Activated CD4-positive, alpha-beta memory T cell treated with anti-CD3 and anti-CD28 coated beads, Interleukin-2, amount 10 ng/mL, durations not matched to agents 7 days and 5 days (primary cell): ENCODE data around the gene ADIRF. TPM values are rescaled to one million over a fixed set of nuclear protein-coding genes. Genes with fewer than 3 reads are reported as not detected.
"Not testable (repeated sequence)": the region's sequence is repeated elsewhere in the genome, so short reads cannot be mapped to it uniquely, and the experiment has no call there.

Source experiments
- CTCF ChIA-PET: fragments of 350-600 bp; sonication (Branson Sonifier 250); formaldehyde crosslinking; loops from one replicate; lab custom pipeline; 2021; ENCODE audit warnings: antibody characterized with exemption, inconsistent platforms; lab: Charles Lee
- POLR2A ChIA-PET: fragments of 350-600 bp; sonication (Branson Sonifier 250); formaldehyde crosslinking; loops from one replicate; lab custom pipeline; 2021; ENCODE audit warnings: antibody characterized with exemption; lab: Charles Lee
- DNase-seq: peaks from one replicate; pipeline ENCODE4 v3.0.0-alpha.2; 2020
- H3K27ac Mint-ChIP-seq: one replicate; pipeline ENCODE4 v1.8.0; 2021; ENCODE audit warnings: mild to moderate bottlenecking, mixed read lengths
- H3K27me3 Mint-ChIP-seq: one replicate; pipeline ENCODE4 v1.8.0; 2021; ENCODE audit warnings: mixed read lengths
- H3K36me3 Mint-ChIP-seq: one replicate; pipeline ENCODE4 v1.8.0; 2021; ENCODE audit warnings: low read depth, mixed read lengths
- H3K4me1 Mint-ChIP-seq: one replicate; pipeline ENCODE4 v1.8.0; 2021; ENCODE audit warnings: mixed read lengths
- H3K4me3 Mint-ChIP-seq: one replicate; pipeline ENCODE4 v1.8.0; 2021; ENCODE audit warnings: mild to moderate bottlenecking, mixed read lengths
- H3K9me3 Mint-ChIP-seq: one replicate; pipeline ENCODE4 v1.8.0; 2021; ENCODE audit warnings: mixed read lengths
- total RNA-seq, 2 experiments: library from RNA; stranded (reverse); gene quantifications; one replicate each; pipeline ENCODE4 v1.2.3, GENCODE V29; 2021

Gene ADIRF
- not detected for total RNA-seq

DNA sequence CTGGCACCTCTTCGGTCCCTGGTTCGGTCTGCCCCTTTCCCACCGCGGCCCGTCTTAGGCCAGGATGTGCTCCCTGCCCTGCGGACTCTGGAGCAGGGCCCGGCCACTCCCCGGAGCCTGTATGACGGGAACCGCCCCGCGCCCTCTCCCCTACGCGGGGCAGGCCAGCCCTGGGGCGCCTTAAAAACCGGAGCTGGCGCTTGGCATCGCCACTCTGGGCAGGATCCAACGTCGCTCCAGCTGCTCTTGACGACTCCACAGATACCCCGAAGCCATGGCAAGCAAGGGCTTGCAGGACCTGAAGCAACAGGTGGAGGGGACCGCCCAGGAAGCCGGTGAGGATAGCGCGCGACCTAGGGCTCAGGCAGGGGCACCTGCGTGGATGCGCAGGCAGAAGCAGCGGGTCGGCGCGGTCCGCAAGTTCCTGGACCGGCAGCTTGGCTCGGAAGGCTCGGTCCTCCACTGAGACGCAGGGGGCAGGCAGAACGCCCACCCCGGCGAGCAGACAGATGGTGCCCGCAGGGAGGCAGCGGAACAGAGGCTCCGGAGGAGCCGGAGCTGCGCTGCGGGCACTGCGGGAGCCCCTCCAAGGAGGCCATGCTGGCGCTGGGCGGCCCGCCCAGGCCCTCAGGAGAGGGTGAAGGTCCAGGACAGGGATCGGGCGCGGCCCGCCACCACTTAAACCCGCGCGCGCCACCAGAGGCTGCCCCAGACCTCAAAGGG, at the start of gene ADIRF:
Gene ADIRF, plus strand, starts transcription at position 212 of the 723 bp plus-strand sequence. Its CDS starts 63 bp downstream, at position 275.
- DNase-seq, result no peak
- Mint-ChIP-seq H3K27me3 (peaks cover 28% of the 10 kb centered on the region), H3K36me3 (no peaks in the 10 kb centered on the region), H3K27ac (no peak within 1 kb of the TSS), H3K4me1 (peaks cover 44% of the 10 kb centered on the region), H3K9me3 (no peaks in the 10 kb centered on the region), H3K4me3 (peak within 1 kb of the TSS; percentile 24)
- POLR2A ChIA-PET, result interaction anchor here (1.0 to 1.5 kb wide), 4 partner anchors 8 to 126 kb away, joined by 3 to 7 read pairs (median 4); partner anchors contain the start of genes GLUD1 and SHLD2
- CTCF ChIA-PET, result interaction anchor here (0.9 to 2.6 kb wide), 2 partner anchors 8 to 29 kb away, joined by 3 to 12 read pairs; no protein-coding TSS in a partner anchor

DNA sequence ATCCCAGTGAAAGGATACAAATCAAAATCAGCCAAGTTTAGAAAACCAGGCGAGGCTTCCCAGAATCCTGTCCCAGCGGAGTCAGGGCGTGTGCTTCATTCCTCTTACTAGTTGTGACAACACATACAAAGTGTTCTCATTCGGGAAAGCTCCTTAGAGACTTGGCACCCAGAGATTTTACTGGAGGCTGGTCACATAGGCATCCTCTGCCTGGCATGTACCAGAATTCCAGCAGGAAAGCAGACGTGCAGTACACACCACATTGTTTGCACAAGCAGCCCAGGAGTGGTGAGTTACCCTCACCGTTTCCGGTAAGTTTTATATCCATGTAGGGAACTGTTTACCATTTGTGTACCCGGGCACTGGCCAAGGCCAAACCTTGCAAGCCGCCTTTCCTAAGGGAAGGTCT, 45.7 kb upstream of the ADIRF start:
- ChIA-PET POLR2A (no interaction called here), CTCF (no interaction called here)
- Mint-ChIP-seq H3K4me1 (no peaks in the 10 kb centered on the region), H3K36me3 (peaks cover 23% of the 10 kb centered on the region), H3K27me3 (no peaks in the 10 kb centered on the region), H3K4me3 (no peak overlapping the region), H3K9me3 (no peaks in the 10 kb centered on the region), H3K27ac (no peak overlapping the region)
- DNase-seq, result no peak

DNA sequence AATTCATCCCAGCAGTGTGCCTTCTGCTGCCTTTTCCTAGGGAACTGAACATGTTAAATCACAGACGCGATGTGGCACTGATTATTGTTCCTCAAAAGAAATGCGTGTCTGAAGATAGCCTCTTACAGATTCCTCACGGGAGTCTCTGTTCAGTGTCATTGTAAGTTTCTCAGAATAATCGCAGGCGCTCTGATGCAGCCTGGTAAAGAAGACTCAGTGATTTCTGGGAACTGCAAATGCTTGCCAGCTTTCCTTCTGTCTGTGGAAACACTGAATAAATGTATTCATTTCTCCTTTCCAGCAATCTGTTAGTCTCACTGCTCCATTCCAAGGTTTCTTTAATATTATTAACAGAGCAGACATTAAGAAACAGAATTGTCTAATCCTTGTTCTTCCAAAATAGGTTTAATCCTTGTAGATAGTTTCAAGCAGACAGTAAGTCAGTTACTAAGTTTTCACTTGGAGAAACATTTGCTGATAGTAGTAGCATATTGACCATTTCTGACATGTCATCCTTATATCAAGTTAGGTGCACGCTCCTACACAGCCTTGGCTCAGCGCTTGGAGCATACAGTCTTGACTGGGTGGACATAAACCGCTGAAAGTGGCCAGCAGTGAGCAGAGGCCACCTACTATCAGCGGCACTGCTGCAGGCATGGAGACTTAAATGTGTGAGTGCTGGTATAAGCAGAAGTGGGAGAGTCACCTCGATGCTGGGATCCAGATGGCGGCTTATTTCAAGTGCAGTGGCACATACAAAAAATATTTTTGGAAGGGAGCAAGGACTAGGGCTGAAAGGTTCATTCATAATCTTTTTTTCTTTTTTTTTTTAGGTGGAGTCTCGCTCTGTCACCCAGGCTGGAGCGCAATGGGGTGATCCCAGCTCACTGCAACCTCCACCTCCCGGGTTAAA, 38.6 kb upstream of the ADIRF start:
- no peaks in the 10 kb centered on the region for H3K4me1 Mint-ChIP-seq
- H3K27ac Mint-ChIP-seq, result no peak overlapping the region
- CTCF ChIA-PET, result interaction anchor here (1.4 kb wide), 1 partner anchor 9 kb away, joined by 3 read pairs; no protein-coding TSS in a partner anchor
- peaks cover 2% of the 10 kb centered on the region for H3K36me3 Mint-ChIP-seq
- no peaks in the 10 kb centered on the region for H3K9me3 Mint-ChIP-seq
- no peak for DNase-seq
- H3K27me3 Mint-ChIP-seq, result no peaks in the 10 kb centered on the region
- H3K4me3 Mint-ChIP-seq, result no peak overlapping the region
- POLR2A ChIA-PET, result no interaction called here

DNA sequence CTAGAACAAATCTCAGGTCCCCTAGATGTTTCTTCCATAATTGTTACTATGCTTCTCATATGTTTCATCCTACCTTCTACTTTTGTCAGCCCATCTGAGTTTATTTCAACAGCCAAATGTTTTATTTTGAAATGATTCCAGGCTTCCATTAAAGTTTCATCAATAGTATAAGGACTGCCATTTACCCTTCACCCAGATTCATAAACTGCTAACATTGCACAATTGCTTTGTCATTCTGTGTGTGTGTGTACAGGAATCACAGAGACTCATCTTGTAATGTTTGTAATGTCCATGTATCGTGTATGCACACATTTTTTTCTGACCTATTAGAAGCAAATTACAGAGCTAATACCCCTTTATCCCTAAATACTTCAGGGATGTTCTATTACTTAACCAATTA, 36.4 kb upstream of the ADIRF start:
- ChIA-PET POLR2A (no interaction called here), CTCF (no interaction called here)
- DNase-seq, result no peak
- no peaks in the 10 kb centered on the region for H3K4me1 Mint-ChIP-seq
- no peak overlapping the region for H3K27ac Mint-ChIP-seq
- no peak overlapping the region for H3K4me3 Mint-ChIP-seq
- H3K27me3 Mint-ChIP-seq, result no peaks in the 10 kb centered on the region
- H3K36me3 Mint-ChIP-seq, result peaks cover 2% of the 10 kb centered on the region
- H3K9me3 Mint-ChIP-seq, result no peaks in the 10 kb centered on the region

DNA sequence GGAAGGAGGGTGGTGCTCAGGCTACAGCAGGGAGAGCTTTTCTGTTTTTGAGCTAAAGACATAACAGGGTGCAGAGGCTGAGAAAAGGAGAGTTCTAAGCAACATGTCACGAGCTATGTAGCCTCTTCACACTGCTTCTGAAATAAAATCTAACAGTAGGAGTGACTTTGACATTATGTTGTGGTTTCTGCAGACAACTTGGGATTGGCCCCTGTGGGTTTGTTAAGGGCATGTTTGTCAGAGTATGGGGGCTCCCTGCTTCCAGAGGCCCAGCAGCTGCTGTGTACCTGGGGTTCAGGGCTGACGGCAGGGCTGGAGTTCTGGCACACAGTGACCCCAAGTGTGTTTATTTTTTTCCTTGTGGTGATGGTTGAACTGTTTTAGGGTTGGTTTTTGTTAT, 35.6 kb upstream of the ADIRF start:
- no peak overlapping the region for H3K27ac Mint-ChIP-seq
- H3K27me3 Mint-ChIP-seq, result no peaks in the 10 kb centered on the region
- ChIA-PET POLR2A (no interaction called here), CTCF (no interaction called here)
- no peak overlapping the region for H3K4me3 Mint-ChIP-seq
- H3K9me3 Mint-ChIP-seq, result no peaks in the 10 kb centered on the region
- no peak for DNase-seq
- no peaks in the 10 kb centered on the region for H3K4me1 Mint-ChIP-seq
- peaks cover 2% of the 10 kb centered on the region for H3K36me3 Mint-ChIP-seq

DNA sequence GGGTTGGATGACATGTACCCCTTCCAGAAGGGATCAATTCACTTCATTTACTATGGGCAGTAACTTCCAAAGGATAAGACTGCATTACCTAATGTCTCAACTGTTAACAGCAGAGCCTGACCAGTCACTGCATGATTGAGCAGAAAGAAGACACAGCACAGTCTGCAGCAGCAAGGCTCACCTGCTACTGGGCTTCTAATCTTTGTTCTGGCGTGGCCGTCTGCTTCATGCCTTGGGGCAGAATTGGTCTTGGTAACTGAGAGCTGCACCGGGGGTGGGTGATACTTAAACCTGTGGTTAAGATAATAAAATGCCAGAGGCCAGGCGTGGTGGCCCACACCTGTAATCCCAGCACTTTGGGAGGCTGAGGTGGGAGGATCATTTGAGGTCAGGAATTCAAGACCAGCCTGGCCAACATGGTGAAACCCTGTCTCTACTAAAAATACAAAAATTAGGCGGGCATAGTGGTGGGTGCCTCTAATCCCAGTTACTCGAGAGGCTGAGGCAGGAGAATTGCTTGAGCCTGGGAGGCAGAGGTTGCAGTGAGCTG, 34.0 kb upstream of the ADIRF start:
- H3K27me3 Mint-ChIP-seq, H3K4me3 Mint-ChIP-seq, H3K4me1 Mint-ChIP-seq, DNase-seq, H3K36me3 Mint-ChIP-seq, H3K9me3 Mint-ChIP-seq, H3K27ac Mint-ChIP-seq, POLR2A ChIA-PET: not testable (repeated sequence)
- CTCF ChIA-PET, result interaction anchor here (0.7 kb wide), 1 partner anchor 30 kb away, joined by 3 read pairs; no protein-coding TSS in a partner anchor

DNA sequence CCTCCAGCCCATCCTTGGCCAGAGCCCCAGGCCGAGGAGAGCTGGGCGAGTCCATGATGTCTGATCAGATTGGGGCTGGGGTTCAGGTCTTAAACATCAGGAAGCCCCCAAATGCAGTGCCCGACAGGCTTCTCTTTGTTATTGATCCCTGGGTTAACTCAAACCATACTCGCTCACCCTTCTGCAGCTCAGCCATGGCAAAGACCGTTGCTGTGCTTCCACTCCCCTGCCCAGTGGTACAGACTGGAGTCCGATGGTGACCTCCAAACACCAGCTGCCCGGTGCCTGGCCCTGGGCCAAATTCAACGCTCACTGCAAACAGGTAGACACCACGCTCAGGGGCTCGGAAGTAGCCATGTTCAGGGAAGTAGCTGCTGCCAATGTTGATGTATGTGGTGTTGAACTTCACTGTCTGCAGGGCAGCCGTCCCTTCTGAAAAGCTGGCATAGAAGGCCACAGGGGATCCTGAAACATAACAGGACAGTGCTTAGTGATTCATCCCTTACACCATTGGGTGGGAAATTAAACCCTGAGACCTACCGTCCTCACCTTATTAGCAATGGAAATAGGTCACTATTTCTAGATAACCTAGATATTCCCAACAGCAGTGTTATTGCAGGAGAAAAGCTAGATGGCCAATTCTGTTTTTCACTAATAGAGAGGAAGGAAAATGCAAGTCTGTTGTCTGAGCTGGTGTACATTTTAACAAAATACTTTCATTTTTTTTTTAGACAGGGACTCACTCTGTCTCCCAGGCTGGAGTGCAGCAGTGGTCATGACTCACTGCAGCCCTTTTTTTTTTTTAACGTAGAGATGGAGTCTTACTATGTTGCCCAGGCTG, 31.4 kb upstream of the ADIRF start:
- ChIA-PET POLR2A (interaction anchor here (1.8 to 2.4 kb wide), 2 partner anchors 29 to 156 kb away, joined by 6 to 8 read pairs; no protein-coding TSS in a partner anchor), CTCF (interaction anchor here (0.9 to 3.3 kb wide), 4 partner anchors 13 to 184 kb away, joined by 3 to 10 read pairs (median 4); no protein-coding TSS in a partner anchor)

DNA sequence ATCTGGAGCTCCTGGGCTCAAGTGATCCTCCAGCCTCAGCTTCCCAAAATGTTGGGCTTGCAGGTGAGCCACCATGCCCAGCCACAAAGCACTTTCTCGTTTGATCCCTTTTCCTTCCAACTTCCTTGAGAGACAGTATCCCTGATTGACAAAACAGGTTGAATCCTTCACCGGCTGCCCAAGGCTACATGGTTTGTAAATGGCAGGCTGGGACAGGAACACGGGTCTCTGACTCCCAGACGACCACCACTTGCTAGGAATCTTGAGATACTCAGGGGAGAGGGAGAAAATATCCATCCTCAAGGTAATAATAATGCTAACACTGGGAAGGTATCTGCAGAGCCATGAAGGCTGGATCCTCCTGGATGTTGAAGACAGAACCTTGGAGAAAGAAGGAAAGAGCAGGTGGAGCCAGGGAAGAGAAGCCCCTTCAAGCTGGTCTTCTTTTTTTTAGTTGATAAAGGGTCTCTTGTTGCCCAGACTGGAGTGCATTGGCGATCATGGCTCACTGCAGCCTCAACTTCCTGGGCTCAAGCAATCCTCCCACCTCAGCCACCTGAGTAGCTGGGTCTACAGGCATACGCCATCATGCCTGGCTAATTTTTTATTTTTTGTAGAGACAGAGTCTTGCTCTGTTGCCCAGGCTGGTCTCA, 30.7 kb upstream of the ADIRF start:
- CTCF ChIA-PET, result interaction anchor here (0.9 to 3.3 kb wide), 6 partner anchors 11 to 184 kb away, joined by 3 to 10 read pairs (median 6); no protein-coding TSS in a partner anchor
- H3K4me1 Mint-ChIP-seq, result peaks cover 13% of the 10 kb centered on the region
- no peaks in the 10 kb centered on the region for H3K27me3 Mint-ChIP-seq
- H3K27ac Mint-ChIP-seq, result no peak overlapping the region
- H3K4me3 Mint-ChIP-seq, result no peak overlapping the region
- no peaks in the 10 kb centered on the region for H3K9me3 Mint-ChIP-seq
- no peaks in the 10 kb centered on the region for H3K36me3 Mint-ChIP-seq
- POLR2A ChIA-PET, result interaction anchor here (1.1 to 2.4 kb wide), 3 partner anchors 29 to 159 kb away, joined by 3 to 8 read pairs (median 6); no protein-coding TSS in a partner anchor
- no peak for DNase-seq

More for the DNA sequence above, 31.4 kb upstream of the ADIRF start:
- Mint-ChIP-seq H3K4me3 (no peak overlapping the region), H3K36me3 (no peaks in the 10 kb centered on the region), H3K9me3 (no peaks in the 10 kb centered on the region), H3K27me3 (no peaks in the 10 kb centered on the region), H3K27ac (no peak overlapping the region), H3K4me1 (peaks cover 13% of the 10 kb centered on the region)
- peak; percentile 13 for DNase-seq

DNA sequence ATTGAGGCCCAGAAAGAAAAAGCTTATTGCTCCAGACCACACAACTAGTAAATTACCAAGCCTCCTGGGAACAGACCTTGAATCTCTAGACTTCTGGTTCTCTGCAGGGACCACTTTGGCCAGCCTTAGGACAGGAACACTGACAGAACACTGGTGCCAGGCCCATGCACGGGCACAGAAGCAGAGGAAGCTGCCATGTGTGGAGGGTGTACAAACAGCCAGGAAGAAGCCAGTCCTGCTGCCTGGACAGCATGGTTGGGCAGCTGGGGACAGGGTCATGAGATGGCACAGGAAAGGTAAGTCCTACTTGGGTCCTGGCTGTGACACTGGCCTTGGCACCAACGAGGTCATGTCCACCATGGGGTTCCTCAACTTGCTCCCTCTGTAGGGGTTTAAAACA, 30.0 kb upstream of the ADIRF start:
- H3K27ac Mint-ChIP-seq, result no peak overlapping the region
- CTCF ChIA-PET, result interaction anchor here (0.8 to 3.3 kb wide), 10 partner anchors 9 to 688 kb away, joined by 3 to 10 read pairs (median 5); no protein-coding TSS in a partner anchor
- POLR2A ChIA-PET, result interaction anchor here (1.1 to 2.4 kb wide), 3 partner anchors 28 to 158 kb away, joined by 3 to 8 read pairs (median 6); no protein-coding TSS in a partner anchor

DNA sequence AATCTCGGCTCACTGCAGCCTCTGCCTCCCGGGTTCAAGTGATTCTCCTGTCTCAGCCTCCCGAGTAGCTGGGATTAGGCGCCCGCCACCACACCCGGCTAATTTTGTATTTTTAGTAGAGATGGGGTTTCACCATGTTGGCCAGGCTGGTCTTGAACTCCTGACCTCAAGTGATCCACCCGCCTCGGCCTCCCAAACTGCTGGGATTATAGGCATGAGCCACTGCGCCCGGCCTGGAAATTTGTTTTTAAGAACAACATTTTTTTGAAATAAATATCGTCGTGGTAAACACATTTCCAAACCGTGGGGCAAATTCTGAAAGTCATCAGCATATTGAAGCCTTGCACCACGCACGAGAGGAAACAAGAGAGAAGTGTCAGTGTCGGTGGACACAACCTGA, 28.2 kb upstream of the ADIRF start:
- H3K27me3 Mint-ChIP-seq, H3K36me3 Mint-ChIP-seq, H3K9me3 Mint-ChIP-seq, H3K4me3 Mint-ChIP-seq, H3K27ac Mint-ChIP-seq, DNase-seq: not testable (repeated sequence)
- H3K4me1 Mint-ChIP-seq, result peaks cover 20% of the 10 kb centered on the region
- CTCF ChIA-PET, result interaction anchor here (0.5 to 3.3 kb wide), 12 partner anchors 8 to 167 kb away, joined by 3 to 10 read pairs (median 4); partner anchors contain the start of gene MMRN2
- POLR2A ChIA-PET, result interaction anchor here (0.6 kb wide), 2 partner anchors 153 to 228 kb away, joined by 3 to 5 read pairs; no protein-coding TSS in a partner anchor

More for the DNA sequence above, 30.0 kb upstream of the ADIRF start:
- no peaks in the 10 kb centered on the region for H3K27me3 Mint-ChIP-seq
- DNase-seq, result peak; percentile 14
- no peaks in the 10 kb centered on the region for H3K9me3 Mint-ChIP-seq
- no peaks in the 10 kb centered on the region for H3K36me3 Mint-ChIP-seq
- H3K4me1 Mint-ChIP-seq, result peaks cover 13% of the 10 kb centered on the region
- no peak overlapping the region for H3K4me3 Mint-ChIP-seq

DNA sequence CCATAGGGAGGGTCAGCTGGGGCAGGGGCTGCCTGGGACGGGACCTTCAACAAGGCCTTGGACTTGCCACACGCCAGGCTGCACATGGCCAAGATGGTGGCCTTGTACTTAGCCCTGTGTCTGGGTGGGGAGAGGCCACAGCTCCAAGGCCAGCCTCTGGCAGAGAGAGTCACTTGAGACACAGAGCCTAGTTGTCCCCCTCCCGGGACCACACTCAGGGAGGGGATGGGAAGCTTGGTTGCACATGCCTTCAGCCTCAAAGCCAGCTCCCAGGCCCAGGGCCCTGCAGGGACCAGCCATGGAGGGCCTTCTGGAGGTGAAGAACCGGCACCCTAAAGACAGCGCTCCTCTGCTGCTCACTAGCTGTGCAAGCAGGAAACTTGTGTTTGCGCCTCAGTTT, 27.6 kb upstream of the ADIRF start:
- H3K27me3 Mint-ChIP-seq, result no peaks in the 10 kb centered on the region
- ChIA-PET POLR2A (no interaction called here), CTCF (interaction anchor here (0.5 kb wide), 1 partner anchor 167 kb away, joined by 4 read pairs; no protein-coding TSS in a partner anchor)
- no peak overlapping the region for H3K4me3 Mint-ChIP-seq
- no peak overlapping the region for H3K27ac Mint-ChIP-seq
- no peaks in the 10 kb centered on the region for H3K36me3 Mint-ChIP-seq
- no peaks in the 10 kb centered on the region for H3K9me3 Mint-ChIP-seq
- DNase-seq, result peak; percentile 16
- peaks cover 20% of the 10 kb centered on the region for H3K4me1 Mint-ChIP-seq
